Measurements from ENCODE around the gene ADARB2.
"Not testable (repeated sequence)": the region's sequence is repeated elsewhere in the genome, so short reads cannot be mapped to it uniquely, and the experiment has no call there.

ADARB2 gene

DNA sequence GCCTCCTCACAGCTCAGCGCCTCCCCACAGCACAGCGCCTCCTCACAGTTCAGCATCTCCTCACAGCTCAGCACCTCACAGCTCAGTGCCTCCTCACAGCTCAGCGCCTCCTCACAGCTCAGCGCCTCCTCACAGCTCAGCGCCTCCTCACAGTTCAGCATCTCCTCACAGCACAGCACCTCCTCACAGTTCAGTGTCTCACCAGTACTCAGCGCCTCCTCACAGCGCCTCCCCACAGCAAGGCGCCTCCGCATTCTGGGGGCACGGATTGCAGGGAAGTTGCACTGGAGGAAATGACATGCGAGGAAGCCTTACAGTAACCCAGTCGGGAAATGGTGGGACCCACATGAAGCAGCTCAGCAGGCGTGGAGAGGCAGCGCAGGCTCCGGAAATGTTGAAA is 409.6 kb downstream of the ADARB2 start:
- DNase-seq: no peak

GRCh38 chr10:1326514-1326913 is 410.8 kb downstream of the ADARB2 start:
- DNase-seq: not testable (repeated sequence)

- no peak for DNase-seq
Measured at GRCh38 chr10:1324903-1325302, 412.4 kb downstream of the ADARB2 start.

GRCh38 chr10:1323951-1324350 is 413.4 kb downstream of the ADARB2 start:
- no peak for DNase-seq

- DNase-seq: no peak
Measured at GRCh38 chr10:1320739-1321320, 416.5 kb downstream of the ADARB2 start.

DNA sequence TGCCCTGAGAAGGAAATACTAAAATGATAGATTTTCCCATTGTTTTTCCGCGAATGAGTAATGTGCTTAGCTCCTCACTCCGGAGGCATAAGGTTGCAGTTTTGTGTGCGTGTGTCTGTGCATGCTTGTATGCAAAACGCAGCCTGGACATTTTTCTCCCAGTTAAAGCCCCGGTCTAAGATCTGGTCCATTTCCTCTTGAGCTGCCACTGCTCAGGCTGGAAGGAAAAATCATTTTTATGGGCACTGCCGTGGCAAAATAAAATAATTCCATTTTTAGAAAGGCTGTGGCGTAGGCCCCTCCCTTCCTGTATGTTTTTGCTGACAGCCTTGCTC is 420.5 kb downstream of the ADARB2 start:
- DNase-seq: no peak

GRCh38 chr10:1316121-1316808 is 421.1 kb downstream of the ADARB2 start:
- no peak for DNase-seq

GRCh38 chr10:1315178-1315577 is 422.1 kb downstream of the ADARB2 start:
- DNase-seq: no peak

GRCh38 chr10:1311726-1312125 is 425.6 kb downstream of the ADARB2 start:
- no peak for DNase-seq

- DNase-seq: no peak
Measured at GRCh38 chr10:1310271-1310789, 427.0 kb downstream of the ADARB2 start.

DNA sequence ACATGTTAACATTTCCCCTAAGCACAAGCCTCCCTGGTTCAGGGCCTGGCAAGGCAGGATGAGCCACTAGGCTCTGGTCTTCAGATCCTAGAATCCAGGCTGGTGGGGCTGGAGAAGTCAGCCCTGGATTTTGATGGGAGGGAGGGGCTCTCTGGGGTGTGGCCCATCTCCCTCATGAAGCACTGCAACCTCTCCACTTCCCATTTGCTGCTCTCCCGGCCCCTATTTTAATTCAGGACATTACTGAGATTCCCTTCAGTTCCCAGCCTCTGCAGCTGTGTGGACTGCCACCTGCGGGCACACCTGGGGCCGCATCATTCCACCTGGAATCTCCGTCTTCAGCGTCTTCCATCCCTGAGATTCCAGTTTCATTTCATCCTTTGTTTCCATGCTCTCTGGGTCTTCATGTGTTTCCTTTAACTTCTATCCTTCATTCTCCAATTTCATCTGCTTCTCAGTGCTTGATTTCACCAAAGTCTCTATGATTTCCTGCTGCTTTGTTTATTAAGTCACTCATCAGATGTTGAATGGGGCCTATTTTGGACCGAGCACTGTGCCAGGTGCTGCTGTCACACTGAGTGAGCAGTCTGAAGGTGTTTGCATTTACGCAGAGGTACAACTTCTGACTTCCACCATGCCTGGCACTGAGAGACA is 427.6 kb downstream of the ADARB2 start:
- DNase-seq: no peak

DNA sequence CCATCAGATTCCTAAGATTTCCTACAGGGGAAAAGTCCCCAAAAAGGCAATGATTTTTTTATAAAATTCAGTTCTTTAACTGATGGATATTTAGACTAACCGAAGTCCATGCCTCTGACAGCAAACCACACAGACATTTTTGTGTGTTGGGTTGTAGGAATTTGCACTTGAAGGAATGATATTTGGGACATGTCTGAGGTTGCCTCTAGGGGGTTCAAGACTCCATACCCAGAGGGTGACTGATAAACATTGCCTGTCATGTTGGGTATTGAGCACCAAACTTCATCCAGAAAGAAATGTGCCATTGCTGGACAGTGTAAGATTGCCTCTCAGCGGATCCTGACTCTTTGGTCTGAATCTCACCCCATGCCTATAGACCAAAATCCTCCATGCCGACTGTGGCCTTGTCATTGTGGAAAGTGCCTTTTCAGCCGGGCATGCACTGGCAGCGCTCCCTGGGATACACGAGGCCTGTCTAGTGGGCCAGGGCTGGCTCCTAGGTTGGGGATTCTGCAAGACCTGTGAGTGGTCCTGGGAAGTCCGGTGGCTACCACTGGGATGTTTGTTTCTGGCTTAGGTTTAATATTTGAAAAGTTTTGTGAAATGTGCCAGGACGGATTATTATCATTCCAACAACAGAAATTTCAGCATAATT is 428.2 kb downstream of the ADARB2 start:
- DNase-seq: no peak

DNA sequence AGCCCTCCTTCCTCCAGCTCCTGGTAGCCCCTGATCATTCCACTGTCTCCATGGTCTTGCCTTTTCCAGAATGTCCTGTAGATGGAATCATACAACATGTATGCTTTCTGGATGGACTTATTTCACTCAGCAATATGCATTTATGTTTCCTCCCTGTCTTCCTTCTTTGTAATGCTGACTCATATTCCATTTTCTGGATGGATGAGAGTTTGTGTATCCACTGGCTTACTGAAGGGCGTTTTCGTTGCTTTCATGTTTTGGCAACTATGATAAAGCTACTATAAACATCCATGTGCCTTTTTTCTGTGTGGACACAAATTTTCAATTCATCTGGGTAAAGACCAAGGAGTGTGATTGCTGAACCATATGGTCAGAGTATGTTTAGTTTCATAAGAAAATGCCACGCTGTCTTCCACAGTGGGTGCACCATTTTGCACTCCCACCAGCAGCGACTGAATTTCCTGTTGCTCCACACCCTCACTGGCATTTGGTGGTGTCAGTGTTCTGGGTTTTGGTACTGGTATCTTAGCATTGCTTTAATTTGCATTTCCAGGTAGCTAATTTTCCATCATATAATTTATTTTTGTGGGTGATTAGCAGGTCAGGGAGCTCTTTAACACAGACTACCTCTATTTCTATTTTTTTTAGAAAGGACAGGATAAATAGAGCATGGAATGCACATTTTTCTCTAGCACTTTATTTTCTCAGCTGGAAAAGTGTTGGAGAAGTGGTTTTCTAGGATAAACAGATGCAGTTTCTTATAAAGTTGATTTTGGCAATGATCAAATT is 429.0 kb downstream of the ADARB2 start:
- no peak for DNase-seq

DNA sequence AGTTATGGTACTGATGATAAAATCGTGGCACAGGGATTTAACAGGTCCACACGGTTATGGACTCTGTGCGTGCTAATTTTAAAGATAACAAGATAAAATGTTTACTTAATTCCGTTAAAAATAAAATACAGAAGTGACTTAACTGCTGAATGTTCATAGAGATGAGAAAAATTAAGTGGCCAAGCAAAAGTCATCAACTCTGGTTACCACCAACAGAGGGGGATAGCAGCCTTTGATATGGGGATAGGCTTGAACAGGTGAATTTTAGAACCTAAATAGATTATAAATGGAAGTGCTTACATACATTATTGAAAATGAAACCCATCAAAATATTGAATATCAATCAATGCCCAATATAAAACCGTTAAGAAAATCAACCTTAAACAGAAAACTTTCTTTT is 436.2 kb downstream of the ADARB2 start:
- no peak for DNase-seq

DNA sequence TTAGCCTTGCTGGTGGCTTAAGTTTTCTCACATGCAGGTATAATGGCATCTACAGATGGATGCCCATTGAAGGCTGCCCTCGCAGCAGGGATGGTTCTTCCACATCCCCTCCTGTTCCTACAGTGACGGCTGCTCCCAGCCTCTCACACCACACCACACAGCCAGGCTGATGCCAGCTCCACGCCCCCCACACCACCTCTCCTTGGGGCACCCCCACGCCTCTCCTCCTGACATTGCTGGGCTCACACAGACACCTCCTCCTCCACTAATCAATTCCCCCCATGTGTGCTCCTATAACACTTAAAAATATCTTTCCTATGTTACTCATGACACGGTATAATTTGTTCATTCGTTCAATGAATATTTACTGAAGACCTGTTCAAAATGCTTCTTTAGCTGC is 437.1 kb downstream of the ADARB2 start:
- DNase-seq: no peak

DNA sequence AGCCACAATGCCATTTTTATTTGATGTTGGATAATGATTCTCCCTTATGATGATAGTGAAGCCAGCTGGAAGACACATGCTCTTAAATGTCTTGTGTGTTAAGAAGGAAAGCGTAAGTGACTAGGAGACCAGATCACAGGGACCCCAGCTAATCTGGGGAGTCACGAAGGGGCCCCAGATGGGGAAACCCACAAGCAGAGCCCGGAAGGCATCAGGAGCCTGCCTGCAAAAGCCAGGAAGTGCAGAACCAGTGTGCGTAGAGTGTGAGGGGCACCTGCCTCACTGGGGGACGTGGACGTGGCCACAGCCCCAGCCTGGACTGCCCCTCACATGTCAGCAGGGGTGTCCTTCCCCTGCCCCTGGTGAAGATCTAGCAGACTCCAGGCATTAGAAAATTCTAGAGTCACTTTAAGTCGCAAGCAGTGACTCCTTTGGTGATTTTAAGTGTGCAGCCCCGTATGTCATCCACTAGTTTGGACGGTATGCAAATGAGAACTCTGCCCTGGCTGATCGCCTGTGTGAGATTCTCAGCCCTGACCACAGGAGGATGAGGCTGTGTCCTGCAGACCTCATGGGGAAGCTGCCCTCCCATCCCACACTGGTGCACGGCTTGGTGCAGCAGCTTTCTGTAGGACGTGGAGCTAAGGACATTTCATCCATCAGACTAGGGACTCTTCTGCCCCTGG is 438.1 kb downstream of the ADARB2 start:
- DNase-seq: no peak

- DNase-seq: no peak
Measured at GRCh38 chr10:1297566-1298301, 439.6 kb downstream of the ADARB2 start.

- DNase-seq: no peak
Measured at GRCh38 chr10:1295756-1296480, 441.4 kb downstream of the ADARB2 start.

DNA sequence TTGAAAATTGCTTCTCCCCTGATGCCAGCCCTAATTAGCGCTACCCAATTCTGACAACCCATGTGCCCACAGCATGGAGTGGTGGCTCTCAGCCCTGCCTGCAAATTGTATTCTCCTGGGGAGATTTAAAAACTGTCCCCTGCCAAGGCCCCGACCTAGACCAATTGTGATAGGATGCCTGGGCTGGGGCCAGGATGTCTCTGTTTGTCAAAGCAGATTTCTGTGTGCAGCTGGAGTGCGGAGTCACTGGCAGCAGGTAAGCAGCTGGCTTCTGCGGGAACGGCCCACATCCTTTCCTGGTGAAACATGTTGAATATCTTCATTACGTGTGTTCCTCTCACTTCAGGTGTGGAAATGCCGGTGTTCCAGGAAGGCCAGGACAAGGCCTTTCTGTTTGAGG is 442.6 kb downstream of the ADARB2 start:
- DNase-seq: no peak

- no peak for DNase-seq
Measured at GRCh38 chr10:1293636-1294435, 443.5 kb downstream of the ADARB2 start.
